HCT116 (cell line): ENCODE measurements around the gene TSPEAR. TPM values are rescaled to one million over a fixed set of nuclear protein-coding genes. Genes with fewer than 3 reads are reported as not detected.

Source experiments
- ATAC-seq: fragments of 200-7000 bp; cut with Tn5 transposase; 2 replicates; pipeline ENCODE4 v1.9.1; 2020; ENCODE audit warnings: mild to moderate bottlenecking, moderate library complexity
- BruUV-seq: library from RNA; stranded (reverse); fragments of 400-500 nt; replicated peaks from 2 replicates; lab custom pipeline; 2021; lab: Mats Ljungman, UMichigan
- CTCF ChIA-PET: fragments of 300-600 bp; sonication (Branson Sonifier 250); formaldehyde crosslinking; loops from one replicate; lab custom pipeline; 2021; ENCODE audit warnings: antibody characterized with exemption; lab: Charles Lee
- POLR2A ChIA-PET: fragments of 300-600, 350-600 bp; sonication (Branson Sonifier 250); formaldehyde crosslinking; loops from one replicate; lab custom pipeline; 2021; ENCODE audit warnings: antibody characterized with exemption; lab: Charles Lee
- RAD21 ChIA-PET, 2 experiments: fragments of 300-600 bp; sonication (Branson Sonifier 250); formaldehyde crosslinking; loops; one replicate each; lab custom pipeline; 2023; ENCODE audit warnings: low total read pairs in 2 of 2; ENCODE audit not compliant: uncharacterized antibody in 2 of 2, unreplicated experiment in 2 of 2, low non-redundant PET in 1 of 2; lab: Charles Lee
- DNase-seq: peaks from one replicate; pipeline ENCODE4 v3.0.0-alpha.2; 2010; ENCODE audit warnings: low read depth, low spot score
- H2AFZ ChIP-seq: fragments of 200-600 bp; shearing (Covaris generic), sonication (generic); 2 replicates; pipeline ENCODE4 v1.6.1; 2017; ENCODE audit warnings: low read depth, mixed run types, mixed read lengths, antibody characterized with exemption, low read length; ENCODE audit not compliant: poor library complexity, severe bottlenecking
- H3K27ac ChIP-seq: 2 replicates; pipeline ENCODE4 v1.5.1; 2012; ENCODE audit warnings: low read depth, low read length
- H3K27me3 ChIP-seq: fragments of 200-600 bp; sonication (generic); 2 replicates; pipeline ENCODE4 v1.6.1; 2016; ENCODE audit warnings: mixed run types, low read length, mixed read lengths; ENCODE audit not compliant: insufficient read depth
- H3K36me3 ChIP-seq, 2 experiments: fragments of 200-500 bp in 1 of 2; fragments of 200-600 bp in 1 of 2; sonication (Bioruptor generic) in 1 of 2; sonication (generic) in 1 of 2; 2 replicates each; pipeline versions ENCODE4 v1.5.1 to v1.6.1; 2014 to 2016; ENCODE audit warnings: low read length in 2 of 2, inconsistent platforms in 1 of 2, mixed read lengths in 1 of 2, mixed run types in 1 of 2; ENCODE audit not compliant: insufficient read depth in 2 of 2, control insufficient read depth in 1 of 2
- H3K4me1 ChIP-seq, 2 experiments: fragments of 200-600 bp in 1 of 2; sonication (generic) in 1 of 2; 2 replicates each; pipeline versions ENCODE4 v1.5.1 to v1.6.1; 2012 to 2017; ENCODE audit warnings: low read length in 2 of 2, inconsistent platforms in 1 of 2, mild to moderate bottlenecking in 1 of 2, mixed read lengths in 1 of 2, mixed run types in 1 of 2, moderate library complexity in 1 of 2; ENCODE audit not compliant: insufficient read depth in 2 of 2, control insufficient read depth in 1 of 2
- H3K4me2 ChIP-seq: fragments of 200-600 bp; sonication (generic); 2 replicates; pipeline ENCODE4 v1.6.1; 2017; ENCODE audit warnings: mixed run types, low read length, mixed read lengths
- H3K4me3 ChIP-seq, 2 experiments: fragments of 200-600 bp in 1 of 2; sonication (generic) in 1 of 2; replicated peaks in 1 of 2; 2 replicates each; pipeline ENCODE4 v1.5.1; 2011 to 2016; ENCODE audit warnings: low read length in 2 of 2, control low read depth in 1 of 2, low read depth in 1 of 2, mild to moderate bottlenecking in 1 of 2, mixed read lengths in 1 of 2, mixed run types in 1 of 2
- H3K79me2 ChIP-seq: fragments of 200-600 bp; sonication (generic); 2 replicates; pipeline ENCODE4 v1.6.1; 2017; ENCODE audit warnings: mild to moderate bottlenecking, mixed run types, low read length, moderate library complexity, mixed read lengths; ENCODE audit not compliant: insufficient read depth
- H3K9ac ChIP-seq: fragments of 200-600 bp; sonication (generic); 2 replicates; pipeline ENCODE4 v1.6.1; 2016; ENCODE audit warnings: low read length, mixed read lengths
- H3K9me2 ChIP-seq: fragments of 200-600 bp; sonication (generic), shearing (Covaris generic); 2 replicates; pipeline ENCODE4 v1.6.1; 2017; ENCODE audit warnings: mixed run types, mild to moderate bottlenecking, moderate library complexity; ENCODE audit not compliant: insufficient read depth
- H3K9me3 ChIP-seq, 2 experiments: fragments of 200-500 bp in 1 of 2; fragments of 200-600 bp in 1 of 2; sonication (Bioruptor generic) in 1 of 2; sonication (generic) in 1 of 2; 2 replicates each; pipeline ENCODE4 v1.6.1; 2014 to 2017; ENCODE audit warnings: low read length in 2 of 2, mixed read lengths in 2 of 2, inconsistent platforms in 1 of 2, low read depth in 1 of 2, mild to moderate bottlenecking in 1 of 2, mixed run types in 1 of 2, moderate library complexity in 1 of 2; ENCODE audit not compliant: control insufficient read depth in 1 of 2, insufficient read depth in 1 of 2
- H4K20me1 ChIP-seq: fragments of 200-600 bp; sonication (generic), shearing (Covaris generic); 2 replicates; pipeline ENCODE4 v1.6.1; 2017; ENCODE audit warnings: mixed run types, mild to moderate bottlenecking, moderate library complexity; ENCODE audit not compliant: insufficient read depth
- ATF3 ChIP-seq: IDR thresholded peaks from 2 replicates; pipeline ENCODE4 v1.6.1; 2012
- CBX3 ChIP-seq: IDR thresholded peaks from 2 replicates; pipeline ENCODE4 v1.6.1; 2012; ENCODE audit warnings: low read depth
- EGR1 ChIP-seq: IDR thresholded peaks from 2 replicates; pipeline ENCODE4 v1.6.1; 2012; ENCODE audit warnings: low read depth
- EZH2 ChIP-seq: fragments of 200-600 bp; sonication (generic); IDR thresholded peaks from 2 replicates; pipeline ENCODE4 v1.6.1; 2017; ENCODE audit warnings: antibody characterized with exemption, mixed run types
- EZH2phosphoT487 ChIP-seq: fragments of 200-600 bp; IDR thresholded peaks from 2 replicates; pipeline ENCODE4 v1.6.1; 2018; ENCODE audit warnings: antibody characterized with exemption, borderline replicate concordance
- FOSL1 ChIP-seq: IDR thresholded peaks from 2 replicates; pipeline ENCODE4 v1.6.1; 2012; ENCODE audit warnings: low read depth
- JUND ChIP-seq: IDR thresholded peaks from 2 replicates; pipeline ENCODE4 v1.6.1; 2012
- POLR2A ChIP-seq: IDR thresholded peaks from 2 replicates; pipeline ENCODE4 v1.7.0; 2011; ENCODE audit warnings: borderline replicate concordance; ENCODE audit not compliant: insufficient read depth, insufficient read length; ENCODE audit errors: extremely low read depth
- POLR2AphosphoS5 ChIP-seq: IDR thresholded peaks from 2 replicates; pipeline ENCODE4 v1.6.1; 2011; ENCODE audit warnings: mild to moderate bottlenecking, low read depth, low read length, moderate library complexity
- SRF ChIP-seq: IDR thresholded peaks from 2 replicates; pipeline ENCODE4 v1.6.1; 2012; ENCODE audit warnings: low read depth
- ZFX ChIP-seq: fragments of 450-650 bp; IDR thresholded peaks from 2 replicates; pipeline ENCODE4 v1.6.1; 2017
- ZNF274 ChIP-seq: fragments of 200-500 bp; sonication (Bioruptor generic); IDR thresholded peaks from 2 replicates; pipeline ENCODE4 v1.6.1; 2014; ENCODE audit warnings: mild to moderate bottlenecking, low read depth, low read length, inconsistent platforms
- intact Hi-C: fragments of 100-400 bp; cut with micrococcal nuclease; formaldehyde crosslinking; loops from 2 replicates; pipeline ENCODE4 v1.10.0; 2022
- total RNA-seq: library from RNA; stranded (reverse); gene quantifications from one replicate; pipeline ENCODE4 v1.2.1, GENCODE V29; 2021; ENCODE audit not compliant: unreplicated experiment

The TSPEAR gene
- total RNA-seq, 1 experiment from 2014 or later: not detected

GRCh38 chr21:44458971-44459711 lies 252.2 kb downstream of the TSPEAR start:
- ChIA-PET RAD21 (no interaction called here), POLR2A (no interaction called here), CTCF (no interaction called here)
- Histone ChIP-seq H3K4me1 (peaks cover 6 to 10% of the 10 kb centered on the region in 2 experiments; a peak in 3 of 4 replicates), H2AFZ (no peak overlapping the region), H3K9me3 (no peaks in the 10 kb centered on the region), H3K4me2 (no peak overlapping the region), H3K79me2 (no peaks in the 10 kb centered on the region), H3K36me3 (no peaks in the 10 kb centered on the region), H3K4me3 (no peak overlapping the region), H3K9me2 (no peaks in the 10 kb centered on the region), H3K27me3 (no peaks in the 10 kb centered on the region), H3K9ac (no peak overlapping the region), H4K20me1 (no peaks in the 10 kb centered on the region), H3K27ac (no peak overlapping the region)
- ATAC-seq (no peak), DNase-seq (no peak)
- TF ChIP-seq EZH2phosphoT487 (no peak), POLR2AphosphoS5 (no peak), JUND (no peak), FOSL1 (no peak), ZNF274 (no peak), ATF3 (no peak), CBX3 (no peak), ZFX (no peak), EZH2 (no peak), EGR1 (no peak), SRF (no peak), POLR2A (no peak)
- intact Hi-C loops: no loop called here
- no TSS peak for BruUV-seq
